H1 (cell line): ENCODE results near the gene CEP170. TPM values are rescaled to one million over a fixed set of nuclear protein-coding genes. Genes with fewer than 3 reads are reported as not detected.

ENCODE experiments used
- CTCF ChIA-PET: fragments of 300-600 bp; sonication (Branson Sonifier 250); formaldehyde crosslinking; loops from one replicate; lab custom pipeline; 2021; ENCODE audit not compliant: partially characterized antibody; lab: Charles Lee
- POLR2A ChIA-PET: fragments of 300-600 bp; sonication (Branson Sonifier 250); formaldehyde crosslinking; loops from one replicate; lab custom pipeline; 2021; ENCODE audit warnings: inconsistent platforms; ENCODE audit not compliant: partially characterized antibody; lab: Charles Lee
- DNase-seq, 2 experiments: peaks; one replicate each; pipeline versions ENCODE4 v3.0.0 to v3.0.0-alpha.2; 2010 to 2022; ENCODE audit warnings: low spot score in 2 of 2, low read depth in 1 of 2, mixed read lengths in 1 of 2
- FAIRE-seq: peaks from 2 replicates; lab custom pipeline; 2011; peaks lifted over from hg19 to GRCh38; lab: Jason Lieb, UNC
- H2AFZ ChIP-seq: 2 replicates; pipeline ENCODE4 v1.8.1; 2012; ENCODE audit warnings: low read length, inconsistent platforms
- H2AK5ac ChIP-seq: 2 replicates; pipeline ENCODE4 v1.6.1; 2013; ENCODE audit warnings: low read depth, low read length
- H2BK120ac ChIP-seq: replicated peaks from 2 replicates; pipeline ENCODE3; 2013; ENCODE audit warnings: low read depth, low read length, inconsistent platforms
- H2BK12ac ChIP-seq: 2 replicates; pipeline ENCODE4 v1.6.1; 2013; ENCODE audit warnings: low read depth, low read length
- H2BK15ac ChIP-seq: 2 replicates; pipeline ENCODE4 v1.6.1; 2013; ENCODE audit warnings: low read length
- H2BK20ac ChIP-seq: 2 replicates; pipeline ENCODE4 v1.6.1; 2013; ENCODE audit warnings: low read length
- H2BK5ac ChIP-seq: 2 replicates; pipeline ENCODE4 v1.6.1; 2013; ENCODE audit warnings: low read depth, low read length
- H3K14ac ChIP-seq: 2 replicates; pipeline ENCODE4 v1.6.1; 2013; ENCODE audit warnings: inconsistent platforms; ENCODE audit not compliant: insufficient read length
- H3K18ac ChIP-seq: 2 replicates; pipeline ENCODE4 v1.6.1; 2013; ENCODE audit warnings: low read length; ENCODE audit errors: extremely low read depth
- H3K23ac ChIP-seq: 2 replicates; pipeline ENCODE4 v1.6.1; 2013; ENCODE audit warnings: inconsistent platforms; ENCODE audit not compliant: insufficient read length
- H3K23me2 ChIP-seq: 2 replicates; pipeline ENCODE4 v1.6.1; 2013; ENCODE audit warnings: low read depth, low read length
- H3K27ac ChIP-seq: 2 replicates; pipeline ENCODE4 v1.6.1; 2011; ENCODE audit warnings: low read depth, low read length, inconsistent platforms
- H3K27me3 ChIP-seq, 4 experiments: replicated peaks in 1 of 4; 1 replicate in 1 of 4; 2 replicates in 3 of 4; pipeline versions ENCODE4 v1.6.1 to v1.8.1; 2011 to 2013; ENCODE audit warnings: low read length in 3 of 4, mild to moderate bottlenecking in 3 of 4, inconsistent platforms in 2 of 4, mixed read lengths in 2 of 4, moderate library complexity in 1 of 4; ENCODE audit not compliant: control insufficient read depth in 3 of 4, insufficient read depth in 3 of 4; ENCODE audit errors: extremely low read depth in 1 of 4
- H3K36me3 ChIP-seq, 4 experiments: 2 replicates each; pipeline versions ENCODE4 v1.6.1 to v1.8.1; 2011 to 2013; ENCODE audit warnings: mild to moderate bottlenecking in 4 of 4, low read length in 3 of 4, moderate library complexity in 2 of 4, control low read depth in 1 of 4, inconsistent platforms in 1 of 4; ENCODE audit not compliant: insufficient read depth in 4 of 4, control insufficient read depth in 2 of 4
- H3K4ac ChIP-seq: replicated peaks from 2 replicates; pipeline ENCODE3; 2013; ENCODE audit warnings: low read length, low read depth, mixed read lengths, inconsistent platforms; ENCODE audit not compliant: insufficient read length
- H3K4me1 ChIP-seq, 4 experiments: replicated peaks in 1 of 4; 1 replicate in 1 of 4; 2 replicates in 3 of 4; pipeline versions ENCODE4 v1.6.1 to v1.8.1; 2011 to 2013; ENCODE audit warnings: low read length in 3 of 4, inconsistent platforms in 2 of 4, mixed read lengths in 1 of 4; ENCODE audit not compliant: insufficient read depth in 4 of 4, control insufficient read depth in 3 of 4
- H3K4me2 ChIP-seq, 2 experiments: 2 replicates each; pipeline versions ENCODE4 v1.6.1 to v1.8.1; 2011 to 2013; ENCODE audit warnings: low read depth in 2 of 2, low read length in 2 of 2, control low read depth in 1 of 2, inconsistent platforms in 1 of 2, mild to moderate bottlenecking in 1 of 2; ENCODE audit not compliant: insufficient read depth in 1 of 2
- H3K4me3 ChIP-seq, 4 experiments: fragments of 200-600, 300-600 bp in 1 of 4; sonication (generic), shearing (Covaris generic), sonication (Bioruptor Twin) in 1 of 4; 2 replicates each; pipeline versions ENCODE4 v1.5.1 to v1.8.1; 2011 to 2016; ENCODE audit warnings: low read length in 4 of 4, low read depth in 3 of 4, control low read depth in 2 of 4, inconsistent platforms in 2 of 4, mild to moderate bottlenecking in 2 of 4, mixed read lengths in 1 of 4, moderate library complexity in 1 of 4; ENCODE audit not compliant: insufficient read depth in 2 of 4; ENCODE audit errors: extremely low read depth in 1 of 4
- H3K56ac ChIP-seq: replicated peaks from 2 replicates; pipeline ENCODE3; 2013; ENCODE audit warnings: low read depth, mild to moderate bottlenecking, mixed read lengths, low read length, inconsistent platforms; ENCODE audit not compliant: insufficient read length
- H3K79me1 ChIP-seq: 2 replicates; pipeline ENCODE4 v1.6.1; 2013; ENCODE audit warnings: low read depth, low read length, control low read depth
- H3K79me2 ChIP-seq, 2 experiments: 2 replicates each; pipeline versions ENCODE4 v1.6.1 to v1.8.1; 2012 to 2013; ENCODE audit warnings: low read length in 2 of 2, mild to moderate bottlenecking in 2 of 2, inconsistent platforms in 1 of 2; ENCODE audit not compliant: insufficient read depth in 2 of 2, control insufficient read depth in 1 of 2
- H3K9ac ChIP-seq, 4 experiments: replicated peaks in 1 of 4; 1 replicate in 1 of 4; 2 replicates in 3 of 4; pipeline versions ENCODE4 v1.6.1 to v1.8.1; 2011 to 2013; ENCODE audit warnings: low read depth in 3 of 4, low read length in 3 of 4, control low read depth in 2 of 4, mild to moderate bottlenecking in 2 of 4, moderate library complexity in 2 of 4, inconsistent platforms in 1 of 4; ENCODE audit errors: extremely low read depth in 1 of 4
- H3K9me3 ChIP-seq, 2 experiments: 2 replicates each; pipeline versions ENCODE4 v1.6.1 to v1.8.1; 2012 to 2013; ENCODE audit warnings: mild to moderate bottlenecking in 2 of 2, moderate library complexity in 2 of 2, control low read depth in 1 of 2, inconsistent platforms in 1 of 2, low read depth in 1 of 2, low read length in 1 of 2, mixed read lengths in 1 of 2; ENCODE audit not compliant: insufficient read depth in 2 of 2
- H4K20me1 ChIP-seq, 2 experiments: replicated peaks in 1 of 2; 2 replicates each; pipeline versions ENCODE3 to v1.8.1; 2011 to 2013; ENCODE audit warnings: inconsistent platforms in 2 of 2, low read length in 2 of 2, mild to moderate bottlenecking in 1 of 2; ENCODE audit not compliant: insufficient read depth in 2 of 2, control insufficient read depth in 1 of 2
- H4K5ac ChIP-seq: 2 replicates; pipeline ENCODE4 v1.6.1; 2013; ENCODE audit warnings: low read length, low read depth, mixed read lengths, inconsistent platforms; ENCODE audit not compliant: insufficient read length
- H4K8ac ChIP-seq: 2 replicates; pipeline ENCODE4 v1.8.0; 2013; ENCODE audit warnings: mild to moderate bottlenecking, moderate library complexity, low read length, inconsistent platforms; ENCODE audit not compliant: insufficient read depth; ENCODE audit errors: extremely low read depth
- H4K91ac ChIP-seq: replicated peaks from 2 replicates; pipeline ENCODE3; 2013; ENCODE audit warnings: low read length, mixed read lengths, inconsistent platforms; ENCODE audit not compliant: insufficient read length
- ATF3 ChIP-seq: IDR thresholded peaks from 2 replicates; pipeline ENCODE4 v1.6.1; 2011; ENCODE audit warnings: low read depth, mild to moderate bottlenecking, low read length; ENCODE audit not compliant: insufficient read depth
- BCL11A ChIP-seq, 2 experiments: IDR thresholded peaks; one replicate each; pipeline ENCODE4 v1.6.1; 2011; ENCODE audit warnings: low read depth in 2 of 2, low read length in 2 of 2, mild to moderate bottlenecking in 2 of 2
- BRCA1 ChIP-seq: IDR thresholded peaks from 2 replicates; pipeline ENCODE4 v1.6.1; 2012; ENCODE audit warnings: low read depth, low read length, improper control_type of control experiment
- CEBPB ChIP-seq: IDR thresholded peaks from 2 replicates; pipeline ENCODE4 v1.6.1; 2012; ENCODE audit warnings: low read depth, low read length
- CTBP2 ChIP-seq: IDR thresholded peaks from 2 replicates; pipeline ENCODE4 v1.7.0; 2011; ENCODE audit warnings: borderline replicate concordance, mild to moderate bottlenecking, moderate library complexity, mixed read lengths, low read length; ENCODE audit not compliant: insufficient read depth, insufficient read length
- EGR1 ChIP-seq: IDR thresholded peaks from 2 replicates; pipeline ENCODE4 v1.6.1; 2011; ENCODE audit warnings: low read depth, low read length, borderline replicate concordance
- FOSL1 ChIP-seq: IDR thresholded peaks from 2 replicates; pipeline ENCODE4 v1.6.1; 2011; ENCODE audit warnings: mild to moderate bottlenecking, low read depth, low read length, moderate library complexity; ENCODE audit not compliant: insufficient read depth
- GABPA ChIP-seq: IDR thresholded peaks from 2 replicates; pipeline ENCODE4 v1.6.1; 2011; ENCODE audit warnings: mild to moderate bottlenecking, low read length, moderate library complexity, borderline replicate concordance; ENCODE audit not compliant: insufficient read depth
- JUN ChIP-seq: IDR thresholded peaks from 2 replicates; pipeline ENCODE4 v1.6.1; 2011; ENCODE audit warnings: low read depth, mild to moderate bottlenecking, improper control_type of control experiment, low read length
- MAFK ChIP-seq: IDR thresholded peaks from 2 replicates; pipeline ENCODE4 v1.6.1; 2012; ENCODE audit warnings: low read depth, mild to moderate bottlenecking, improper control_type of control experiment, low read length
- RNF2 ChIP-seq: fragments of 200-900, 300-1000 bp; sonication (generic); IDR thresholded peaks from 2 replicates; pipeline ENCODE4 v1.7.1; 2016; ENCODE audit warnings: borderline replicate concordance, low read depth, mild to moderate bottlenecking, antibody characterized with exemption, low read length; ENCODE audit not compliant: poor library complexity, severe bottlenecking; ENCODE audit errors: missing control alignments
- SRF ChIP-seq: IDR thresholded peaks from 2 replicates; pipeline ENCODE4 v1.6.1; 2011; ENCODE audit warnings: mild to moderate bottlenecking, low read depth, low read length, moderate library complexity
- SUZ12 ChIP-seq: fragments of 200-600 bp; sonication (generic); IDR thresholded peaks from 2 replicates; pipeline ENCODE4 v1.6.1; 2012; ENCODE audit warnings: mild to moderate bottlenecking, inconsistent platforms, low read length, moderate library complexity, mixed read lengths
- ZNF274 ChIP-seq: IDR thresholded peaks from 2 replicates; pipeline ENCODE4 v1.7.0; 2012; ENCODE audit warnings: low read length, borderline replicate concordance; ENCODE audit errors: extremely low read depth
- polyA plus RNA-seq, 7 experiments: library from polyadenylated mRNA; depleted of rRNA in 3 of 7; stranded (reverse) in 5 of 7; unstranded in 2 of 7; fragments of >200 nt in 5 of 7; fragments of 200-250 nt in 2 of 7; gene quantifications; 1 replicate in 5 of 7; 2 replicates in 1 of 7; 4 replicates in 1 of 7; pipeline versions ENCODE4 v1.2.1 to v1.2.3, GENCODE V29; 2011 to 2013; ENCODE audit warnings: missing spikeins in 2 of 7, mixed read lengths in 2 of 7
- total RNA-seq: library from RNA; stranded (reverse); fragmentation: NEBNext Ultra II Directional; extraction: Animal tissue kit (Norgen Biotek cat#: 25700); gene quantifications from 2 replicates; pipeline ENCODE4 v1.2.1, GENCODE V29; 2021

The CEP170 gene
- total and polyA plus RNA-seq, 2 of the 8 experiments (the other 6 are each of a cell fraction or from before 2014, with no cell fraction given), result 33.1 to 97.2 TPM

DNA sequence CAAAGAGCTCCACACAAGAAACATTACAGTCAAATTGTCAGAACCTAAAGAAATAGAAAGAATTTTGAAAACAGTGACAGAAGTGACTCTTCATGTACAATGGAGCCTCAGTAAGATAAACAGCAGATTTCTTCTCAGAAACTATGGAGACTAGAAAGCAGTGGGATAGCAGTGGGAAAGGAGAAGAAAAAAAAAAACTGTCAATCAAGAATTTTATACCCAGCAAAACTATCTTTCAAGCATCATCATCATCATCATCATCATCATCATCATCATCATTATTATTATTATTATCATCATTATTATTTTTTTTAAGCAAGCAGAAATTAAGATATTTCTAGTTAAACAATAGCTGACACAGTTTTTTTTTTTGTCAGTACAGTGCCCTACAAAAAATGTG lies 24.2 kb downstream of the CEP170 start:
- H3K14ac ChIP-seq, result no peak overlapping the region
- no peak overlapping the region for H3K27ac ChIP-seq
- H2AK5ac ChIP-seq, result no peak overlapping the region
- no peak overlapping the region for H2BK12ac ChIP-seq
- no peak overlapping the region for H4K5ac ChIP-seq
- no peak overlapping the region for H2BK120ac ChIP-seq
- CTCF ChIA-PET, result interaction anchor here (0.7 kb wide), 1 partner anchor 179 kb away, joined by 3 read pairs; no protein-coding TSS in a partner anchor
- H2AFZ ChIP-seq, result no peak overlapping the region
- no peak overlapping the region for H3K9ac ChIP-seq
- H3K9me3 ChIP-seq, result peaks cover 7 to 16% of the 10 kb centered on the region in 2 experiments; a peak in 3 of 4 replicates
- H2BK5ac ChIP-seq, result no peak overlapping the region
- no peak for DNase-seq
- H4K91ac ChIP-seq, result no peak overlapping the region
- H3K23me2 ChIP-seq, result no peaks in the 10 kb centered on the region
- H3K56ac ChIP-seq, result no peak overlapping the region
- H3K4me3 ChIP-seq, result no peak overlapping the region
- H2BK20ac ChIP-seq, result no peak overlapping the region
- peaks cover 0 to 1% of the 10 kb centered on the region in 2 experiments for H4K20me1 ChIP-seq
- peaks cover 0 to 96% of the 10 kb centered on the region in 2 experiments; a peak in 3 of 4 replicates for H3K79me2 ChIP-seq
- no peak overlapping the region for H2BK15ac ChIP-seq
- POLR2A ChIA-PET, result interaction anchor here (1.3 kb wide), 1 partner anchor 21 kb away, joined by 3 read pairs; no protein-coding TSS in a partner anchor
- no peaks in the 10 kb centered on the region for H3K27me3 ChIP-seq
- H3K4me1 ChIP-seq, result no peaks in the 10 kb centered on the region; a peak in 1 of 7 replicates
- no peak overlapping the region for H4K8ac ChIP-seq
- H3K4me2 ChIP-seq, result no peak overlapping the region
- H3K36me3 ChIP-seq, result peaks cover 0 to 21% (median 8%) of the 10 kb centered on the region in 4 experiments; a peak in 3 of 8 replicates
- no peak overlapping the region for H3K18ac ChIP-seq
- H3K4ac ChIP-seq, result no peak overlapping the region
- peaks cover 2% of the 10 kb centered on the region; the same call in 1 of the 2 replicates for H3K79me1 ChIP-seq
- no peak overlapping the region for H3K23ac ChIP-seq
- FAIRE-seq, result no peak
- TF ChIP-seq BRCA1 (no peak), SUZ12 (no peak), GABPA (no peak), JUN (no peak), CTBP2 (no peak), ATF3 (no peak), CEBPB (no peak), BCL11A (IDR thresholded peaks at IDR 0.05; ENCODE audit: low read depth in 2 of 2, low read length in 2 of 2) (no peak), MAFK (no peak), RNF2 (no peak), ZNF274 (no peak), SRF (no peak), FOSL1 (no peak), EGR1 (no peak)
